NCI-H2196 treated with DMSO at 0.1 percent for 48 hours (cell line): ENCODE measurements around the gene POLR3F.
A peak's percentile ranks its signal among the peaks of the same experiment; 100 is the strongest.
"Not testable (repeated sequence)": the region's sequence is repeated elsewhere in the genome, so short reads cannot be mapped to it uniquely, and the experiment has no call there.

Experiments
- DNase-seq: peaks from one replicate; lab custom pipeline; 2025; ENCODE audit not compliant: unreplicated experiment; lab: John Stamatoyannopoulos, UW

Gene POLR3F, protein sequence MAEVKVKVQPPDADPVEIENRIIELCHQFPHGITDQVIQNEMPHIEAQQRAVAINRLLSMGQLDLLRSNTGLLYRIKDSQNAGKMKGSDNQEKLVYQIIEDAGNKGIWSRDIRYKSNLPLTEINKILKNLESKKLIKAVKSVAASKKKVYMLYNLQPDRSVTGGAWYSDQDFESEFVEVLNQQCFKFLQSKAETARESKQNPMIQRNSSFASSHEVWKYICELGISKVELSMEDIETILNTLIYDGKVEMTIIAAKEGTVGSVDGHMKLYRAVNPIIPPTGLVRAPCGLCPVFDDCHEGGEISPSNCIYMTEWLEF

GRCh38 chr20:18466894-18467730, at the start of gene POLR3F, which contains the start of gene DZANK1:
POLR3F (plus strand) TSS chr20:18467390; CDS start chr20:18467507, 117 bp downstream.
DZANK1 (minus strand) TSS chr20:18467030; CDS start chr20:18465358, 1,672 bp downstream.
- DNase-seq, result peak; percentile 93

DNA sequence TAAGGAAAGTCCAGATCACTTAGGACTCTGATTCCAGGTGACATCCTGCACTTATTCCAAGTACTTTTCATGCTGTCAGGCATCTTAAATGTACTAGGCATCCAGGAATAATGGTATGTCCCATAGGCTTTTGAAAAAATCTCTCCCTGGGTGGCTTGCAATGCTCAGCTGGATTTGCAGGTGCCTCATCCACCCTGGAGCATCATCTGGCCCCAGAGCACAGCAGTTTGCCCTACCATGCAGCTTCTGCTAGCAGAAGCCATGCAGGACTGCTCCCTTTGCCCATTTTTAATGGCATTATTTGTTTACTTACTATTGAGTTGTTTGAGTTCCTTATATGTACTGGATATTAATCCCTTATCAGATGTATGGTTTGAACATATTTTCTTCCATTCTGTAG, 45.6 kb upstream of the POLR3F start:
- no peak for DNase-seq

GRCh38 chr20:18427214-18427613, 40.0 kb upstream of the POLR3F start:
- no peak for DNase-seq

DNA sequence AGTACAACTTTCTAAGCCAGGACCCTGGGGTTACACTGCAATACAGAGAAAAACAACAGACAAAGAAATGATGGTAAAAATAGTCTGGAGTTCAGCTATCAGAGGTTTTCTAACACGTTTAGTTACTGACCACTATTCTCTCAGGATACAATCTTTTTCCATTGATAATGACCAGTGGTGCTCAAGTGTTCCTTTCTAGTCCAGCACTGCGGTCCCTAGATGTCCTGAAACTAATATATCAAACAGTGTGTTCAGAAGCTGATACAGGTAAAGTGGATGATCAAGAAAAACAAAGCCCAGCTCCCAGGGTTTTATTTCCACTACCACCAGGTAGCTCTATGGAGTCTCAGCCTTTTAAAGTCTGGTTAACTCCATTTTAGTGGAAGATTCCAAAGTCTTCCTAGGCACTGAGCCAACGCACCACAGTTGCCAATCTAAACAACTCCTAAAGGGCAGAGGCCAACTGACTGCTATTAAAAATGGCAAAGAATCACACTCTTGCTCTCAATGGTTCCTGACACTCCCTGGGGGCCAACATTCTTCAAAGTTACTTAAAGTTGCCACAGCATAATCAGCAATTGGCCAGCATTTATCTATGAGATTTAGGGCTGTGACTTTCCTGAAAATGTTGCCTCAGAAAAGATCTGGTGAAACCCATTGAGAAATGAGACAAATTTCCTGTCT, 38.6 kb upstream of the POLR3F start:
- DNase-seq, result no peak

DNA sequence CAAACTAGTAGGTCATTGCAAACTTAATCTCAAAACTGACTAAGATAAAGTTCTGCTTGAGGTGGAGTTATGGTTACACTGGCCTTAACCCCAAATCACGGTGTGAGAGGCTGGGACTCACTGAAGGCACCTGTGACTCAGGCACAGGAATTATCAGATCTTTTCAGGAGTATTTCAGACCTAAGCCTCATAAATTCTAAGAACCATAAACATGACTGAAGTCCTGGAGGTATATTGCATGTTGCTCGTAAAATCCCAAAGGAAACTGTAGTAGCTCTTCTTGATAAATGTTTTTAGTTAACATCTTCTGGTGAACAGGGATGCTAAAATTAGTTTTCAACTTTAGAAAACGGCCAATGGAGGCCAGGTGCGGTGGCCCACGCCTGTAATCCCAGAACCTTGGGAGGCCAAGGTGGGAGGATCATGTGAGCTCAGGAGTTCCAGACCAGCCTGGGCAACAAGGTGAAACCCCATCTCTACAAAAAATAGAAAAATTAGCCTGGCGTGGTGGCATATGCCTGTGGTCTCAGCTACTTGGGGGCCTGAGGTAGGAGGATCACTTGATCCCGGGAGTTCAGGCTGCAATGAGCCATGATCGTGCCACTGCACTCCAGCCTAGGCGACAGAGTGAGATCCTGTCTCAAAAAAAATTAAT, 36.9 kb upstream of the POLR3F start:
- no peak for DNase-seq

DNA sequence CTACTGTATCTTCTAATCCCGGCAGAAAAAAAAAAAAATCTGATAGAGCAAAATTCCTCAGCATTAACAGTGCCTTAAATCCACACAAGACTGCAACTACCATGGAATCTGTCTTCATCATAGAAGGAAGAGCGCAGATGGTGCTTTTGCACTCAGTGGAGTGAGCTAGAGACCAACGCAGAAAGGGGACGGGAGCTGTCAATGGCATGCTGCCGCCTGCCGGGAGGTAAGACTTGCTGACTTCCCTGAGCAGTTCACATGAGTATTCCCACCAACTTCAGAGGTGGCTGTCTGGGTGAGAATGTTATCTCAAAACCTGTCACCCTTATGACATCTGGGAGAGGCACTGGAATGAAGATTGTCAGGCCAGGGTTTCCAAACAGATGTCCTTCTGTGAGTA, 36.0 kb upstream of the POLR3F start:
- DNase-seq, result no peak

- DNase-seq, result no peak
Measured at GRCh38 chr20:18436847-18437246, 30.3 kb upstream of the POLR3F start.

GRCh38 chr20:18440403-18440802, 26.8 kb upstream of the POLR3F start:
- no peak for DNase-seq

- DNase-seq, result no peak
Measured at GRCh38 chr20:18443886-18444285, 23.3 kb upstream of the POLR3F start.

DNA sequence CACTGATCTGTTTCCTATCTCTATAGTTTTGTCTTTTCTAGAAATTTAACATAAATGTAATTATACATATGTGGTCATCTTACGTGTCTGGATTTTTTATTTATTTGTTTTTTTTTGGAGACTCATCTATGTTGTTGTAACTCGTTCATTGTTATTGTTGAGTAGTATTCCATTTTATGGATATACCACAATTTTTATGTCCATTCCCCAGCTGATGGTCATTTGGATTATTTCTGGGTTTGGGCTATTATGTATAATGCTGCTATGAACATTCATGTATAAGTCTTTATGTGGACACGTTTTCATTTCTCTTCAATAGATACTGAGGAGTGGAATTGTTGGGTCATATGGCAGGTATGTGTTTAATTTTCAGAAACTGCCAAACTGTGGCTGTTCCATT, 10.6 kb upstream of the POLR3F start:
- DNase-seq, result no peak

- DNase-seq, result no peak
Measured at GRCh38 chr20:18465536-18466200, 1.5 kb upstream of the POLR3F start.

GRCh38 chr20:18466574-18466893, 656 bp upstream of the POLR3F start:
- DNase-seq, result no peak

GRCh38 chr20:18477218-18477617, 10.0 kb downstream of the POLR3F start:
- DNase-seq, result no peak

DNA sequence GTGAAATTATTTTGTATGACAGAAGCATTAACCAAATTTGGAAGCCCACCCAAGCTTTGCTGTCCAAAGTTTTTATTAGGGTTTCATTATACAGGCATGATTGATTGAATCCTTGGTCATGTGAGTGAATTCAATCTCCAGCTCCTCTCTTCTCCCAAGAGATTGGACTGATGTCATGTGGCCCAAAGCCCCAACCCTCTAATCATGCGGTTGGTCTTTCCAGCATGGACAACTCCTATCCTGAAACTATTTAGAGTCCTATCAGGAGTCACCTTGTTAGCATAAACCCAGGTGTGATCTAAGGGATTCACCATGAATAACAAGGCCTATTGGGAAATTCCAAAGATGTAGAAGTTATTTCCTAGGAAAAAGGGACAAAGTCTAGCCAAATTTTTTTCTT, 10.6 kb downstream of the POLR3F start:
- no peak for DNase-seq

- DNase-seq, result no peak
Measured at GRCh38 chr20:18481596-18481995, 14.4 kb downstream of the POLR3F start.

GRCh38 chr20:18488301-18488700, 21.1 kb downstream of the POLR3F start:
- DNase-seq, result no peak

DNA sequence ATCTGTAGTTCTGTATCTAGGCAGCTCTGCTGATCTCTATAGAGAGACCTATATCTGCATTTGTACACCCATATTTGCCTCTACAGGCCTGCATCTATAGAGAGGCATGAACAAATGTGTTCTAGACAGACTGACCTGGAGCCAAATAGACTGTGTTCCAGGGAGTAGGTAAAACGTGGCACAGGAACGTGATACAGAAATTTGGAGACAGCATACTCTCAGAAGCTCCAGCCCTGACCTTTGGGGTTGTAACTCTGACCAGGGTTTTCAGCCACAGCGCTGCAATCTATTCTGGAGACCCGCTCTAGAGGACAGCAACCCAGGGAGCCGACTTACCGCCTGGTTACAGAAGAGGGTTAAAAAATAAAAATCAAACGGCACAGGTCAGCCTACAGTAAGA, 28.9 kb downstream of the POLR3F start:
- DNase-seq, result no peak

GRCh38 chr20:18496740-18497592, 29.8 kb downstream of the POLR3F start, which contains the start of gene RBBP9:
RBBP9 (minus strand) TSS chr20:18497225; CDS start chr20:18497167, 58 bp downstream.
- DNase-seq, result peak; percentile 79

DNA sequence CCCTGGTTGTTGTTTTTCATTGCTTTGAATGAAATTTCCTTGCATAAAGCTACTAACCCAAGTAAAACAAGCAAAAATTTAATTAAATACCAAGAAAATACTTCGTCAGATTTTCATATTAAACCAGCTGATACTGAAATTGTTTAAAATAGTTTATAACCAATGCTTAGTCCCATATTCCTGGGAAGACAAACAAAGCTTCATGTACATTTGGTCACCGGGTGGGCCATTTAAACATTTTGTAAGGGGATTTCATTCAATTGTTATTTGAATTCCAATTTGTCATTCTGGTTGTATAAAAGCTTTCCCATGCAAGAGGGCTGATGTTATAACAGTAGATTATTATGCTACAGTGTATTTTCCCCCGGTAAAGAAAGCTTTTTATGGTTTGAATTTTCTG, 30.4 kb downstream of the POLR3F start:
- no peak for DNase-seq

DNA sequence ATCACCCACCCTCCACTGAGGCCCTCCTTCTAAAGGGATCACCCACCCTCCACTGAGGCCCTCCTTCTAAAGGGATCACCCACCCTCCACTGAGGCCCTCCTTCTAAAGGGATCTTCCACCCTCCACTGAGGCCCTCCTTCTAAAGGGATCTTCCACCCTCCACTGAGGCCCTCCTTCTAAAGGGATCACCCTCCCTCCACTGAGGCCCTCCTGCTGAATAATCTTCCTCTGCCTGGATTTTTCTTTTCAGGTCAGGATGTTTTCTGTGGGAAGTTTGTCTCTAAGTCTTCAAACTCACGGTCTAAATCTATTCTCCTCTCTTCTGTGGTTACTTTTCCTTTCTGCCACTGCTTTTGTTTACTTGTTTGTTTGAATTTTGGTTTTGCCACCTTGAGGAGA, 34.5 kb downstream of the POLR3F start:
- not testable (repeated sequence) for DNase-seq
